Prostate gland (tissue), 2 donors: ENCODE results near the gene CHRNA4. TPM values are rescaled to one million over a fixed set of nuclear protein-coding genes. Genes with fewer than 3 reads are reported as not detected.

ENCODE experiments used
- DNase-seq: peaks from one replicate; pipeline ENCODE4 v3.0.0-alpha.2; 2019; ENCODE audit warnings: low spot score
- H3K27ac ChIP-seq, 2 donors: fragments of 200-600 bp; sonication (generic); 2 replicates each; pipeline ENCODE4 v1.5.1; 2017 to 2019
- H3K27me3 ChIP-seq: fragments of 200-600 bp; sonication (generic); replicated peaks from 2 replicates; pipeline ENCODE4 v1.5.1; 2019; ENCODE audit not compliant: insufficient read depth
- H3K36me3 ChIP-seq, 2 donors: fragments of 200-600 bp; sonication (generic); 1 replicate in 1 of 2; 2 replicates in 1 of 2; pipeline versions ENCODE4 v1.5.1 to v1.8.1; 2017 to 2019
- H3K4me1 ChIP-seq: fragments of 200-600 bp; sonication (generic); replicated peaks from 2 replicates; pipeline ENCODE4 v1.5.1; 2019
- H3K4me3 ChIP-seq, 2 donors: fragments of 200-600 bp; sonication (generic); 2 replicates each; pipeline ENCODE4 v1.5.1; 2017 to 2019
- H3K9me3 ChIP-seq: fragments of 200-600 bp; sonication (generic); 2 replicates; pipeline ENCODE4 v1.5.1; 2017
- CTCF ChIP-seq, 4 experiments: fragments of 200-600 bp in 2 of 4; fragments of 450-650 bp in 2 of 4; sonication (generic) in 2 of 4; IDR thresholded peaks; 1 replicate in 3 of 4; 2 replicates in 1 of 4; pipeline ENCODE4 v1.5.1; 2016 to 2019; ENCODE audit warnings: antibody characterized with exemption in 4 of 4, mild to moderate bottlenecking in 2 of 4, moderate library complexity in 2 of 4
- POLR2A ChIP-seq: fragments of 450-650 bp; IDR thresholded peaks from one replicate; pipeline ENCODE4 v1.6.1; 2016; ENCODE audit warnings: antibody characterized with exemption, mild to moderate bottlenecking
- POLR2AphosphoS5 ChIP-seq: sonication (generic); formaldehyde crosslinking; IDR thresholded peaks from one replicate; pipeline ENCODE4 v1.6.1; 2017; ENCODE audit warnings: antibody characterized with exemption
- WGBS: methylation state at CpG from one replicate; pipeline ENCODE4 v1.1.5; 2018; 5-methylcytosine and 5-hydroxymethylcytosine counted together
- intact Hi-C: fragments of 100-400 bp; cut with DNase I; formaldehyde crosslinking; loops from one replicate; pipeline ENCODE4 v1.14.2; 2022
- total RNA-seq, 2 donors: library from RNA; depleted of rRNA; stranded (reverse); fragments of >200 nt; gene quantifications; one replicate each; pipeline ENCODE4 v1.1.0, GENCODE V29; 2016

The CHRNA4 gene
- total RNA-seq, 2 donors from 2014 or later: 7.2 TPM; not detected in 1

- no peaks in the 10 kb centered on the region for H3K36me3 ChIP-seq
- no peak overlapping the region for H3K4me3 ChIP-seq
- DNase-seq: no peak
- peaks cover 3% of the 10 kb centered on the region for H3K27me3 ChIP-seq
- intact Hi-C loops: no loop called here
- TF ChIP-seq CTCF (IDR thresholded peaks at IDR 0.05) (no peak), POLR2A (no peak), POLR2AphosphoS5 (no peak)
- H3K27ac ChIP-seq: no peak overlapping the region
- H3K9me3 ChIP-seq: no peaks in the 10 kb centered on the region
- H3K4me1 ChIP-seq: no peaks in the 10 kb centered on the region
- WGBS: 82% methylated on average over 23 of the region's 25 CpGs
These were observed 36.8 kb upstream of the CHRNA4 start for GRCh38 chr20:63397946-63398450.

GRCh38 chr20:63397155-63397843, 36.1 kb upstream of the CHRNA4 start:
- TF ChIP-seq CTCF (IDR thresholded peaks at IDR 0.05) (no peak), POLR2A (no peak), POLR2AphosphoS5 (no peak)
- Histone ChIP-seq H3K27me3 (peaks cover 3% of the 10 kb centered on the region), H3K27ac (no peak overlapping the region), H3K9me3 (no peaks in the 10 kb centered on the region), H3K4me1 (no peaks in the 10 kb centered on the region), H3K36me3 (no peaks in the 10 kb centered on the region), H3K4me3 (no peak overlapping the region)
- DNase-seq: no peak
- WGBS: 80% methylated on average over 27 of the region's 30 CpGs
- intact Hi-C loops: no loop called here

GRCh38 chr20:63396300-63396699, 35.2 kb upstream of the CHRNA4 start:
- H3K36me3 ChIP-seq: no peaks in the 10 kb centered on the region
- no peak overlapping the region for H3K4me3 ChIP-seq
- H3K27ac ChIP-seq: no peak overlapping the region
- intact Hi-C loops: no loop called here
- TF ChIP-seq POLR2A: no peak
- no peak for TF ChIP-seq POLR2AphosphoS5
- TF ChIP-seq CTCF (IDR thresholded peaks at IDR 0.05): no peak
- DNase-seq: no peak
- H3K27me3 ChIP-seq: peaks cover 3% of the 10 kb centered on the region
- 90% methylated on average over 12 of the region's 12 CpGs for WGBS
- H3K4me1 ChIP-seq: no peaks in the 10 kb centered on the region
- no peaks in the 10 kb centered on the region for H3K9me3 ChIP-seq

- Histone ChIP-seq H3K9me3 (no peaks in the 10 kb centered on the region), H3K4me1 (no peaks in the 10 kb centered on the region), H3K36me3 (no peaks in the 10 kb centered on the region), H3K27me3 (peaks cover 3% of the 10 kb centered on the region), H3K4me3 (no peak overlapping the region), H3K27ac (no peak overlapping the region)
- no peak for DNase-seq
- intact Hi-C loops: no loop called here
- WGBS: 57% methylated on average over 14 of the region's 14 CpGs
- TF ChIP-seq CTCF (IDR thresholded peaks at IDR 0.05): no peak
- no peak for TF ChIP-seq POLR2A
- TF ChIP-seq POLR2AphosphoS5: no peak
These were observed 34.6 kb upstream of the CHRNA4 start for GRCh38 chr20:63395723-63396122.

GRCh38 chr20:63394920-63395455, 33.8 kb upstream of the CHRNA4 start:
- 76% methylated on average over 22 of the region's 22 CpGs for WGBS
- H3K36me3 ChIP-seq: no peaks in the 10 kb centered on the region
- H3K27ac ChIP-seq: no peak overlapping the region
- H3K4me3 ChIP-seq: no peak overlapping the region
- DNase-seq: no peak
- H3K27me3 ChIP-seq: peaks cover 3% of the 10 kb centered on the region
- no peaks in the 10 kb centered on the region for H3K4me1 ChIP-seq
- TF ChIP-seq POLR2AphosphoS5 (no peak), CTCF (IDR thresholded peaks at IDR 0.05) (no peak)
- H3K9me3 ChIP-seq: no peaks in the 10 kb centered on the region
- intact Hi-C loops: no loop called here
